Transverse colon (tissue), 4 donors: Measurements from ENCODE around the gene ALMS1. TPM values are rescaled to one million over a fixed set of nuclear protein-coding genes. Genes with fewer than 3 reads are reported as not detected.
"Not testable (repeated sequence)": the region's sequence is repeated elsewhere in the genome, so short reads cannot be mapped to it uniquely, and the experiment has no call there.

Experiments used
- DNase-seq: peaks from one replicate; pipeline ENCODE4 v3.0.0-alpha.2; 2019
- H3K27ac ChIP-seq, 4 donors: fragments of 200-600 bp; sonication (generic); 2 replicates each; pipeline ENCODE4 v1.5.1; 2016 to 2018; ENCODE audit warnings: inconsistent platforms in 4 of 4
- H3K27me3 ChIP-seq: fragments of 200-600 bp; sonication (generic); 2 replicates; pipeline ENCODE4 v1.5.1; 2017; ENCODE audit warnings: inconsistent platforms
- H3K36me3 ChIP-seq, 4 donors: fragments of 200-600 bp; sonication (generic); 2 replicates each; pipeline ENCODE4 v1.5.1; 2017 to 2019; ENCODE audit warnings: inconsistent platforms in 4 of 4
- H3K4me1 ChIP-seq, 4 donors: fragments of 200-600 bp; sonication (generic); 2 replicates each; pipeline ENCODE4 v1.5.1; 2017 to 2020; ENCODE audit warnings: inconsistent platforms in 4 of 4
- H3K4me3 ChIP-seq, 4 donors: fragments of 200-600 bp; sonication (generic); 1 replicate in 1 of 4; 2 replicates in 3 of 4; pipeline versions ENCODE4 v1.5.1 to v1.6.1; 2017 to 2019; ENCODE audit warnings: inconsistent platforms in 4 of 4
- H3K9me3 ChIP-seq, 2 donors: fragments of 200-600 bp; sonication (generic); 2 replicates each; pipeline ENCODE4 v1.5.1; 2017 to 2019; ENCODE audit warnings: inconsistent platforms in 2 of 2
- EP300 ChIP-seq: sonication (generic); formaldehyde crosslinking; IDR thresholded peaks from one replicate; pipeline ENCODE4 v1.6.1; 2017; ENCODE audit warnings: antibody characterized with exemption, low read depth
- POLR2A ChIP-seq: fragments of 450-650 bp; IDR thresholded peaks from one replicate; pipeline ENCODE4 v1.6.1; 2016; ENCODE audit warnings: antibody characterized with exemption, mild to moderate bottlenecking, moderate library complexity
- POLR2AphosphoS5 ChIP-seq, 3 donors: sonication (generic); formaldehyde crosslinking; IDR thresholded peaks; one replicate each; pipeline ENCODE4 v1.6.1; 2016; ENCODE audit warnings: antibody characterized with exemption in 3 of 3
- WGBS, 2 donors: methylation state at CpG; one replicate each; pipeline ENCODE4 v1.1.5; 2018; ENCODE audit warnings: low coverage in 1 of 2; 5-methylcytosine and 5-hydroxymethylcytosine counted together
- in situ Hi-C, 4 donors: fragments of 200-750 bp; cut with MboI; loops; one replicate each; pipeline versions ENCODE4 v1.15.0 to v1.15.1; 2017; ENCODE audit warnings: low sequenced_read_pairs in 3 of 4, low pct_ligation_motif_present in 1 of 4, low pct_unique_long_range_greater_than_20kb in 1 of 4
- intact Hi-C: fragments of 100-400 bp; cut with DNase I; formaldehyde crosslinking; loops from one replicate; pipeline ENCODE4 v1.15.1; 2023; ENCODE audit warnings: low total_unique reads
- total RNA-seq, 4 donors: library from RNA; depleted of rRNA; stranded (reverse); fragments of >200 nt; gene quantifications; one replicate each; pipeline ENCODE4 v1.1.0, GENCODE V29; 2016
- TF ChIP-seq, protein P1 (sequence below), 5 experiments: fragments of 200-600 bp in 3 of 5; fragments of 450-650 bp in 2 of 5; sonication (generic) in 3 of 5; IDR thresholded peaks; 1 replicate in 2 of 5; 2 replicates in 3 of 5; pipeline ENCODE4 v1.5.1; 2016 to 2017; ENCODE audit warnings: antibody characterized with exemption in 5 of 5, inconsistent platforms in 3 of 5, mild to moderate bottlenecking in 2 of 5, moderate library complexity in 1 of 5

Gene ALMS1
- total RNA-seq, 4 donors from 2014 or later: 22.4 to 72.4 (median 29.9) TPM

- DNase-seq: no peak
- in situ Hi-C loops (no loop called here), intact Hi-C loops (no loop called here)
- TF ChIP-seq POLR2A (no peak), EP300 (no peak), POLR2AphosphoS5 (IDR thresholded peaks at IDR 0.05) (no peak)
- TF ChIP-seq, protein P1, sequence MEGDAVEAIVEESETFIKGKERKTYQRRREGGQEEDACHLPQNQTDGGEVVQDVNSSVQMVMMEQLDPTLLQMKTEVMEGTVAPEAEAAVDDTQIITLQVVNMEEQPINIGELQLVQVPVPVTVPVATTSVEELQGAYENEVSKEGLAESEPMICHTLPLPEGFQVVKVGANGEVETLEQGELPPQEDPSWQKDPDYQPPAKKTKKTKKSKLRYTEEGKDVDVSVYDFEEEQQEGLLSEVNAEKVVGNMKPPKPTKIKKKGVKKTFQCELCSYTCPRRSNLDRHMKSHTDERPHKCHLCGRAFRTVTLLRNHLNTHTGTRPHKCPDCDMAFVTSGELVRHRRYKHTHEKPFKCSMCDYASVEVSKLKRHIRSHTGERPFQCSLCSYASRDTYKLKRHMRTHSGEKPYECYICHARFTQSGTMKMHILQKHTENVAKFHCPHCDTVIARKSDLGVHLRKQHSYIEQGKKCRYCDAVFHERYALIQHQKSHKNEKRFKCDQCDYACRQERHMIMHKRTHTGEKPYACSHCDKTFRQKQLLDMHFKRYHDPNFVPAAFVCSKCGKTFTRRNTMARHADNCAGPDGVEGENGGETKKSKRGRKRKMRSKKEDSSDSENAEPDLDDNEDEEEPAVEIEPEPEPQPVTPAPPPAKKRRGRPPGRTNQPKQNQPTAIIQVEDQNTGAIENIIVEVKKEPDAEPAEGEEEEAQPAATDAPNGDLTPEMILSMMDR (IDR thresholded peaks at IDR 0.05): no peak
- no peaks in the 10 kb centered on the region for H3K4me1 ChIP-seq
- no peak overlapping the region for H3K27ac ChIP-seq
- H3K4me3 ChIP-seq: no peak overlapping the region
- H3K36me3 ChIP-seq: peaks cover 0 to 10% (median 0%) of the 10 kb centered on the region in 4 donors
- peaks cover 0 to 3% of the 10 kb centered on the region in 2 donors for H3K9me3 ChIP-seq
- H3K27me3 ChIP-seq: no peaks in the 10 kb centered on the region
- WGBS, 2 donors: 88 to 100% methylated on average over 1 of the region's 1 CpG
Measured at GRCh38 chr2:73516033-73516432, 130.4 kb downstream of the ALMS1 start.

- Histone ChIP-seq H3K4me3 (no peak overlapping the region), H3K9me3 (peaks cover 12 to 33% of the 10 kb centered on the region in 2 donors), H3K36me3 (peaks cover 0 to 41% (median 5%) of the 10 kb centered on the region in 4 donors), H3K27me3 (no peaks in the 10 kb centered on the region), H3K27ac (no peak overlapping the region), H3K4me1 (no peaks in the 10 kb centered on the region)
- no peak for DNase-seq
- TF ChIP-seq POLR2A (no peak), EP300 (no peak), POLR2AphosphoS5 (IDR thresholded peaks at IDR 0.05) (no peak)
- TF ChIP-seq, protein P1 (IDR thresholded peaks at IDR 0.05): no peak
- intact Hi-C loops (no loop called here), in situ Hi-C loops (no loop called here)
- WGBS, 2 donors: 100% methylated on average over 1 of the region's 1 CpG; no CpG with 5 or more reads in 1 of the 2 donors
Measured at GRCh38 chr2:73528688-73529087, 143.1 kb downstream of the ALMS1 start.

DNA sequence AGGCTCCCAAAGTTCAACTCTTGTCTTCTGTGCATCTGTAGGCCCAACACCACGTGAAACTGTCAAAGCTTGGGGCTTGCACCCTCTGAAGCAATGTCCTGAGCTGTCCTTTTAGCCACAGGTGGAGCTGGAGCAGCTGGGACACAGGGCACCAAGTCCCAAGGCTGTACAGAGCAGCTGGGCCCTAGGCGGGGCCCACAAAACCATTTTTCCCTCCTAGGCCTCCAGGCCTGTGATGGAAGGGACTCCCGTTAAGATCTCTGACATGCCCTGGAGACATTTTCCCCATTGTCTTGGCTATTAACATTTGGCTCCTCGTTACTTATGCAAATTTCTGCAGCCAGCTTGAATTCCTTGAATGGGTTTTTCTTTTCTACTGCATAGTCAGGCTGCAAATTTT, 145.1 kb downstream of the ALMS1 start:
- H3K9me3 ChIP-seq: peaks cover 12 to 24% of the 10 kb centered on the region in 2 donors
- DNase-seq, H3K4me1 ChIP-seq, H3K27ac ChIP-seq, H3K27me3 ChIP-seq, H3K4me3 ChIP-seq, intact Hi-C loops, in situ Hi-C loops: not testable (repeated sequence)
- peaks cover 0 to 29% (median 5%) of the 10 kb centered on the region in 4 donors for H3K36me3 ChIP-seq
- WGBS, 2 donors: 96 to 100% methylated on average over 1 to 4 of the region's 4 CpGs

DNA sequence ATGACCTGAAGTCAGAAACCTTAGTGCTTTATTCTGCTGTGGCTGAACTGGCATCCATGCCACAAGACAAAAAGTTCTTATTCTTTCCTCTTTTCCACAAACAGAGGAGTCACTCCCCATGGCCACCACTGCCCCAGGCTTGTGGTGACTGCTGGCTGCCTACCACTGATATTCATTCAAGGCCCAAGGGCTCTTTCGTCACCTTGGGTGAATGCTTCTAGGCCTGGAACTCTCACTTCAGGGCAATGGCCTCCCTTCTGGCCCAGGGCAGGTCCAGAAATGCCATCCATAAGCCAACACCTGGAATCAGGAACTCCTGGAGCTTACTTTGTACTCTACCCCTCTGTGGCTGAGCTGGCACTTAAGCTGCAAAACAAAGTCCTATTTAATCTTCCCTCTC, 146.7 kb downstream of the ALMS1 start:
- Histone ChIP-seq H3K27me3 (no peaks in the 10 kb centered on the region), H3K4me3 (no peak overlapping the region), H3K36me3 (peaks cover 0 to 21% (median 7%) of the 10 kb centered on the region in 4 donors), H3K9me3 (peaks cover 0 to 13% of the 10 kb centered on the region in 2 donors), H3K4me1 (no peaks in the 10 kb centered on the region), H3K27ac (no peak overlapping the region)
- no peak for DNase-seq
- 100% methylated on average over 1 of the region's 1 CpG; no CpG with 5 or more reads in 1 of the 2 donors for WGBS, 2 donors
- in situ Hi-C loops (no loop called here), intact Hi-C loops (no loop called here)
- TF ChIP-seq EP300: no peak
- TF ChIP-seq, protein P1 (IDR thresholded peaks at IDR 0.05): no peak
- TF ChIP-seq POLR2A: no peak
- TF ChIP-seq POLR2AphosphoS5 (IDR thresholded peaks at IDR 0.05): no peak
